Vagina (tissue), 2 donors: ENCODE measurements around the gene PTPRD.

Experiments
- POLR2A ChIP-seq, 2 donors: fragments of 450-650 bp; IDR thresholded peaks; one replicate each; pipeline ENCODE4 v1.6.1; 2017; ENCODE audit warnings: antibody characterized with exemption in 2 of 2, mild to moderate bottlenecking in 2 of 2, moderate library complexity in 2 of 2
- POLR2AphosphoS5 ChIP-seq, 2 donors: sonication (generic); formaldehyde crosslinking; IDR thresholded peaks; one replicate each; pipeline ENCODE4 v1.9.0; 2017; ENCODE audit warnings: antibody characterized with exemption in 2 of 2, mild to moderate bottlenecking in 2 of 2, low read depth in 1 of 2; ENCODE audit not compliant: insufficient read depth in 1 of 2
- TF ChIP-seq, protein P1 (sequence below), 3 experiments: fragments of 450-650 bp in 2 of 3; fragments of 200-600 bp in 1 of 3; sonication (generic) in 1 of 3; IDR thresholded peaks; one replicate each; pipeline ENCODE4 v1.5.1; 2017 to 2019; ENCODE audit warnings: antibody characterized with exemption in 3 of 3, mild to moderate bottlenecking in 2 of 3, moderate library complexity in 2 of 3

DNA sequence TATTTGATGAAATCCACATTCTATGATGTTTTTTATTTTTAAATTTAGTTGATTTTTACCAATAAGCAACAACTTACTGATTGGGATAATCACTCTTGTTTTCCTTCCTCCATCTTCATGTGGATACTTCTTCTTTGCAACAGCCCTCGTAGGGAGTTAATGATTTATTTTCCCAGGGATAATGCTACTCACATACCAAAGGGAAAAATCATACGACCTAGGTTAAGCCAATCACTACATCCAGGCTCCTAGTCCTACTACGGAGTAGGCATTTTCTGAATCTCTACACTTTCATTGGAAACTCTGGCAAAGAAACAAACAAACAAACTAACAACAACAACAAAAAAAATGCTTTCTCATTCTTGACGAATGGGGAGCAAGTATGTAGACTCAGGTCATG is 663.4 kb downstream of the PTPRD start:
- TF ChIP-seq POLR2A (IDR thresholded peaks at IDR 0.05) (no peak), POLR2AphosphoS5 (IDR thresholded peaks at IDR 0.05; ENCODE audit: insufficient read depth in 1 of 2, low read depth in 1 of 2) (no peak)
- TF ChIP-seq, protein P1, sequence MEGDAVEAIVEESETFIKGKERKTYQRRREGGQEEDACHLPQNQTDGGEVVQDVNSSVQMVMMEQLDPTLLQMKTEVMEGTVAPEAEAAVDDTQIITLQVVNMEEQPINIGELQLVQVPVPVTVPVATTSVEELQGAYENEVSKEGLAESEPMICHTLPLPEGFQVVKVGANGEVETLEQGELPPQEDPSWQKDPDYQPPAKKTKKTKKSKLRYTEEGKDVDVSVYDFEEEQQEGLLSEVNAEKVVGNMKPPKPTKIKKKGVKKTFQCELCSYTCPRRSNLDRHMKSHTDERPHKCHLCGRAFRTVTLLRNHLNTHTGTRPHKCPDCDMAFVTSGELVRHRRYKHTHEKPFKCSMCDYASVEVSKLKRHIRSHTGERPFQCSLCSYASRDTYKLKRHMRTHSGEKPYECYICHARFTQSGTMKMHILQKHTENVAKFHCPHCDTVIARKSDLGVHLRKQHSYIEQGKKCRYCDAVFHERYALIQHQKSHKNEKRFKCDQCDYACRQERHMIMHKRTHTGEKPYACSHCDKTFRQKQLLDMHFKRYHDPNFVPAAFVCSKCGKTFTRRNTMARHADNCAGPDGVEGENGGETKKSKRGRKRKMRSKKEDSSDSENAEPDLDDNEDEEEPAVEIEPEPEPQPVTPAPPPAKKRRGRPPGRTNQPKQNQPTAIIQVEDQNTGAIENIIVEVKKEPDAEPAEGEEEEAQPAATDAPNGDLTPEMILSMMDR (IDR thresholded peaks at IDR 0.05) = no peak
